K562 (cell line): ENCODE results near the gene RTBDN. TPM values are rescaled to one million over a fixed set of nuclear protein-coding genes. Genes with fewer than 3 reads are reported as not detected.

Source experiments
- CEBPG ChIP-seq, 3 experiments: fragments of 200-800 bp in 1 of 3; sonication (Bioruptor generic) in 1 of 3; sonication (generic) in 1 of 3; formaldehyde crosslinking in 1 of 3; IDR thresholded peaks in 2 of 3; conservative IDR thresholded peaks in 1 of 3; 2 replicates each; pipeline versions ENCODE4 v1.6.1 to v1.8.0; 2016 to 2022; ENCODE audit warnings: missing compliant biosample characterization in 2 of 3, missing genetic modification characterization in 2 of 3, mild to moderate bottlenecking in 1 of 3, missing genetic modification reagents in 1 of 3
- ELF2 ChIP-seq: fragments of 250-450 bp; sonication (Bioruptor Pico); IDR thresholded peaks from 2 replicates; pipeline ENCODE4 v1.5.0; 2021; ENCODE audit warnings: mild to moderate bottlenecking
- ESRRA ChIP-seq: fragments of 450-650 bp; IDR thresholded peaks from 2 replicates; pipeline ENCODE4 v1.6.1; 2014; ENCODE audit warnings: low read depth, mild to moderate bottlenecking, moderate library complexity, borderline replicate concordance
- GTF3C2 ChIP-seq: IDR thresholded peaks from 3 replicates; pipeline ENCODE4 v1.6.1; 2011; ENCODE audit warnings: borderline replicate concordance, mild to moderate bottlenecking, moderate library complexity; ENCODE audit not compliant: insufficient read length; ENCODE audit errors: extremely low read depth
- HMG20A ChIP-seq: fragments of 450-650 bp; formaldehyde crosslinking; conservative IDR thresholded peaks from 2 replicates; pipeline ENCODE4 v1.4.0; 2020; ENCODE audit warnings: mild to moderate bottlenecking, mixed read lengths
- HOXB6 ChIP-seq: fragments of 250-450 bp; sonication (Bioruptor Pico); IDR thresholded peaks from 2 replicates; pipeline ENCODE4 v1.5.1; 2022; ENCODE audit warnings: mild to moderate bottlenecking, borderline replicate concordance
- JUNB ChIP-seq: fragments of 450-650 bp; formaldehyde crosslinking; conservative IDR thresholded peaks from 2 replicates; pipeline ENCODE4 v1.4.0; 2020; ENCODE audit warnings: mild to moderate bottlenecking
- KDM5B ChIP-seq: fragments of 200-600 bp; sonication (generic); IDR thresholded peaks from 2 replicates; pipeline ENCODE4 v1.6.1; 2012; ENCODE audit warnings: low read depth, mild to moderate bottlenecking, moderate library complexity, low read length, control low read depth, inconsistent platforms; ENCODE audit not compliant: insufficient replicate concordance
- KLF6 ChIP-seq: fragments of 250-450 bp; sonication (Bioruptor Pico); IDR thresholded peaks from 2 replicates; pipeline ENCODE4 v1.4.0; 2020; ENCODE audit warnings: mild to moderate bottlenecking, moderate library complexity, borderline replicate concordance
- MIER1 ChIP-seq: fragments of 450-650 bp; IDR thresholded peaks from 2 replicates; pipeline ENCODE4 v1.6.1; 2016; ENCODE audit warnings: antibody characterized with exemption, mild to moderate bottlenecking, low read depth
- NFE2L1 ChIP-seq: fragments of 450-650 bp; IDR thresholded peaks from 2 replicates; pipeline ENCODE4 v1.6.1; 2016; ENCODE audit warnings: missing genetic modification characterization, low read depth, mild to moderate bottlenecking, missing compliant biosample characterization, moderate library complexity, borderline replicate concordance
- NFXL1 ChIP-seq: fragments of 450-650 bp; formaldehyde crosslinking; IDR thresholded peaks from 2 replicates; pipeline ENCODE4 v1.4.0; 2021; ENCODE audit warnings: mild to moderate bottlenecking
- PCBP1 ChIP-seq: fragments of 200-400 bp; formaldehyde crosslinking; IDR thresholded peaks from 2 replicates; pipeline ENCODE4 v1.6.1; 2018; ENCODE audit warnings: mild to moderate bottlenecking, low read depth, low read length; ENCODE audit not compliant: poor library complexity, severe bottlenecking
- PHB2 ChIP-seq: fragments of 450-650 bp; IDR thresholded peaks from 2 replicates; pipeline ENCODE4 v1.6.1; 2017; ENCODE audit warnings: low read depth
- RBFOX2 ChIP-seq: fragments of 200-400 bp; formaldehyde crosslinking; IDR thresholded peaks from 2 replicates; pipeline ENCODE4 v1.6.1; 2017; ENCODE audit warnings: low read depth, mild to moderate bottlenecking, low read length, moderate library complexity
- RFX7 ChIP-seq: fragments of 250-450 bp; sonication (Bioruptor Pico); IDR thresholded peaks from 2 replicates; pipeline ENCODE4 v1.5.1; 2021; ENCODE audit warnings: mild to moderate bottlenecking
- SMC3 ChIP-seq: conservative IDR thresholded peaks from 2 replicates; pipeline ENCODE4 v1.6.1; 2011; ENCODE audit warnings: low read depth, low read length, improper control_type of control experiment; ENCODE audit not compliant: insufficient read depth
- TAF1 ChIP-seq: IDR thresholded peaks from 2 replicates; pipeline ENCODE4 v1.6.1; 2011; ENCODE audit warnings: mild to moderate bottlenecking, low read length, moderate library complexity; ENCODE audit not compliant: insufficient read depth, control insufficient read depth, severe bottlenecking; ENCODE audit errors: extremely low read depth
- TARDBP ChIP-seq: fragments of 450-650 bp; IDR thresholded peaks from 2 replicates; pipeline ENCODE4 v1.6.1; 2016
- TCF7 ChIP-seq: sonication (generic); IDR thresholded peaks from 2 replicates; pipeline ENCODE4 v1.6.1; 2016; ENCODE audit warnings: antibody characterized with exemption, borderline replicate concordance
- ZBTB2 ChIP-seq: fragments of 450-650 bp; IDR thresholded peaks from 2 replicates; pipeline ENCODE4 v1.6.1; 2016; ENCODE audit warnings: antibody characterized with exemption
- ZC3H8 ChIP-seq: fragments of 450-650 bp; IDR thresholded peaks from 2 replicates; pipeline ENCODE4 v1.6.1; 2017
- ZNF134 ChIP-seq: fragments of 250-450 bp; sonication (Bioruptor Pico); conservative IDR thresholded peaks from 2 replicates; pipeline ENCODE4 v1.4.0; 2020
- ZNF282 ChIP-seq: sonication (generic); formaldehyde crosslinking; IDR thresholded peaks from 2 replicates; pipeline ENCODE4 v1.8.1; 2023; ENCODE audit warnings: missing genetic modification reagents
- ZNF324 ChIP-seq: fragments of 250-450 bp; sonication (Bioruptor Pico); IDR thresholded peaks from 2 replicates; pipeline ENCODE4 v1.4.0; 2020; ENCODE audit warnings: mild to moderate bottlenecking
- polyA plus RNA-seq, 8 experiments: library from polyadenylated mRNA; depleted of rRNA in 4 of 8; stranded (reverse) in 5 of 8; unstranded in 3 of 8; fragments of >200 nt; fragmentation: Nextera tagmentation in 2 of 8; fragmentation: Illumina TruSeq in 1 of 8; extraction: Ambion mirVana in 2 of 8; extraction: Trizol in 1 of 8; gene quantifications; 2 replicates each; pipeline versions ENCODE4 v1.2.1 to v1.2.3, GENCODE V29; 2011 to 2014; ENCODE audit warnings: inconsistent platforms in 1 of 8, missing spikeins in 1 of 8
- total RNA-seq, 7 experiments: library from RNA; depleted of rRNA in 6 of 7; stranded (reverse); fragments of >200 nt in 6 of 7; fragmentation: Illumina TruSeq in 2 of 7; extraction: Trizol in 2 of 7; gene quantifications; 2 replicates each; pipeline versions ENCODE4 v1.2.1 to v1.2.3, GENCODE V29; 2011 to 2021; ENCODE audit warnings: low replicate concordance in 1 of 7

RTBDN gene
- total and polyA plus RNA-seq, 9 of the 15 experiments (the other 6 are each of a cell fraction or from before 2014, with no cell fraction given) = 0.20 to 2.3 (median 0.72) TPM; not detected in 1

- no peak for TF ChIP-seq TAF1
- TF ChIP-seq JUNB (CRISPR knock-in tag) = no peak
- TF ChIP-seq HOXB6 = no peak
- TF ChIP-seq ZNF282 (CRISPR knock-in tag) = no peak
- TF ChIP-seq ELF2 (CRISPR knock-in tag) = no peak
- no peak for TF ChIP-seq ZNF324 (CRISPR knock-in tag)
- TF ChIP-seq RFX7 (CRISPR knock-in tag) = no peak
- TF ChIP-seq ZNF134 (CRISPR knock-in tag) = no peak
- no peak for TF ChIP-seq PCBP1
- no peak for TF ChIP-seq PHB2
- TF ChIP-seq MIER1 = no peak
- TF ChIP-seq CEBPG (CRISPR knock-in tag; IDR thresholded peaks at IDR 0.05) = no peak
- TF ChIP-seq CEBPG (tag; conservative IDR thresholded peaks at IDR 0.05 in 1 of 2, IDR thresholded peaks at IDR 0.05 in 1 of 2) = no peak
- no peak for TF ChIP-seq NFXL1 (CRISPR knock-in tag)
- TF ChIP-seq HMG20A = no peak
- no peak for TF ChIP-seq TCF7
- TF ChIP-seq RBFOX2 = peak; percentile 33; the same call in 1 of the 2 replicates
- no peak for TF ChIP-seq SMC3
- peak; percentile 52; the same call in 1 of the 2 replicates for TF ChIP-seq ESRRA
- TF ChIP-seq GTF3C2 = no peak
- TF ChIP-seq ZC3H8 = no peak
- TF ChIP-seq NFE2L1 (tag) = no peak
- no peak for TF ChIP-seq TARDBP
- TF ChIP-seq ZBTB2 = peak; percentile 60; the same call in 1 of the 2 replicates
- TF ChIP-seq KDM5B = no peak
- TF ChIP-seq KLF6 (CRISPR knock-in tag) = no peak
Observed at GRCh38 chr19:12840091-12841079, 6.0 kb upstream of the RTBDN start (continued).
